HEK293 (cell line): Measurements from ENCODE around the gene GDA.

ENCODE experiments used
- ATF2 ChIP-seq: fragments of 450-650 bp; formaldehyde crosslinking; IDR thresholded peaks from 2 replicates; pipeline ENCODE4 v1.5.1; 2016; ENCODE audit warnings: missing biosample characterization, missing genetic modification characterization, low read depth
- GLIS2 ChIP-seq: fragments of 450-650 bp; formaldehyde crosslinking; IDR thresholded peaks from 2 replicates; pipeline ENCODE4 v1.5.1; 2016; ENCODE audit warnings: missing biosample characterization, missing genetic modification characterization
- ZBTB7A ChIP-seq: fragments of 450-650 bp; formaldehyde crosslinking; IDR thresholded peaks from 2 replicates; pipeline ENCODE4 v1.5.1; 2016; ENCODE audit warnings: low read depth, missing biosample characterization, missing genetic modification characterization
- ZIC2 ChIP-seq: fragments of 450-650 bp; formaldehyde crosslinking; IDR thresholded peaks from 2 replicates; pipeline ENCODE4 v1.5.1; 2016; ENCODE audit warnings: missing biosample characterization, missing genetic modification characterization
- ZNF654 ChIP-seq: fragments of 450-650 bp; formaldehyde crosslinking; IDR thresholded peaks from 2 replicates; pipeline ENCODE4 v1.5.1; 2016; ENCODE audit warnings: low read depth, missing biosample characterization, missing genetic modification characterization
- ZNF707 ChIP-seq: fragments of 450-650 bp; formaldehyde crosslinking; IDR thresholded peaks from 2 replicates; pipeline ENCODE4 v1.5.1; 2016; ENCODE audit warnings: missing biosample characterization, missing genetic modification characterization
- ZNF776 ChIP-seq: fragments of 450-650 bp; formaldehyde crosslinking; IDR thresholded peaks from 2 replicates; pipeline ENCODE4 v1.5.0; 2017; ENCODE audit warnings: missing biosample characterization, missing genetic modification characterization, borderline replicate concordance
- TF ChIP-seq, protein P1 (sequence below): fragments of 450-650 bp; formaldehyde crosslinking; IDR thresholded peaks from 2 replicates; pipeline ENCODE4; 2016; ENCODE audit warnings: missing biosample characterization, missing genetic modification characterization
- TF ChIP-seq, protein P2 (sequence below): fragments of 450-650 bp; formaldehyde crosslinking; optimal IDR thresholded peaks from 2 replicates; pipeline ENCODE3; 2016; ENCODE audit warnings: missing biosample characterization, mild to moderate bottlenecking, missing genetic modification characterization

The GDA gene

GRCh38 chr9:72300873-72301272 is 151.6 kb downstream of the GDA start (continued):
- TF ChIP-seq, protein P1, sequence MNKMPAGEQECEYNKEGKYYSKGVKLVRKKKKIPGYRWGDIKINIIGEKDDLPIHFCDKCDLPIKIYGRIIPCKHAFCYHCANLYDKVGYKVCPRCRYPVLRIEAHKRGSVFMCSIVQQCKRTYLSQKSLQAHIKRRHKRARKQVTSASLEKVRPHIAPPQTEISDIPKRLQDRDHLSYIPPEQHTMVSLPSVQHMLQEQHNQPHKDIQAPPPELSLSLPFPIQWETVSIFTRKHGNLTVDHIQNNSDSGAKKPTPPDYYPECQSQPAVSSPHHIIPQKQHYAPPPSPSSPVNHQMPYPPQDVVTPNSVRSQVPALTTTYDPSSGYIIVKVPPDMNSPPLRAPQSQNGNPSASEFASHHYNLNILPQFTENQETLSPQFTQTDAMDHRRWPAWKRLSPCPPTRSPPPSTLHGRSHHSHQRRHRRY (tag by site-specific recombination): no peak
- no peak for TF ChIP-seq ZNF707 (tag by site-specific recombination)
- no peak for TF ChIP-seq ZNF776
- no peak for TF ChIP-seq ATF2 (tag by site-specific recombination)
- TF ChIP-seq ZBTB7A (tag by site-specific recombination): no peak
- TF ChIP-seq GLIS2: no peak
- TF ChIP-seq, protein P2, sequence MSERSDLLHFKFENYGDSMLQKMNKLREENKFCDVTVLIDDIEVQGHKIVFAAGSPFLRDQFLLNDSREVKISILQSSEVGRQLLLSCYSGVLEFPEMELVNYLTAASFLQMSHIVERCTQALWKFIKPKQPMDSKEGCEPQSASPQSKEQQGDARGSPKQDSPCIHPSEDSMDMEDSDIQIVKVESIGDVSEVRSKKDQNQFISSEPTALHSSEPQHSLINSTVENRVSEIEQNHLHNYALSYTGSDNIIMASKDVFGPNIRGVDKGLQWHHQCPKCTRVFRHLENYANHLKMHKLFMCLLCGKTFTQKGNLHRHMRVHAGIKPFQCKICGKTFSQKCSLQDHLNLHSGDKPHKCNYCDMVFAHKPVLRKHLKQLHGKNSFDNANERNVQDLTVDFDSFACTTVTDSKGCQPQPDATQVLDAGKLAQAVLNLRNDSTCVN (tag by site-specific recombination): no peak
- no peak for TF ChIP-seq ZIC2 (tag by site-specific recombination)
- no peak for TF ChIP-seq ZNF654 (tag by site-specific recombination)
